Measurements from ENCODE around the gene PRSS27. TPM values are rescaled to one million over a fixed set of nuclear protein-coding genes. Genes with fewer than 3 reads are reported as not detected.

The PRSS27 gene
- total RNA-seq, 4 donors from 2014 or later = 0.49 to 0.55 TPM; not detected in 2

GRCh38 chr16:2749936-2750335 is 29.9 kb upstream of the PRSS27 start:
- Histone ChIP-seq H3K27ac (no peak overlapping the region), H3K9me3 (no peaks in the 10 kb centered on the region), H3K4me3 (no peak overlapping the region), H3K36me3 (peaks cover 0 to 5% of the 10 kb centered on the region in 2 donors), H3K27me3 (no peaks in the 10 kb centered on the region), H3K4me1 (peaks cover 17 to 23% of the 10 kb centered on the region in 2 donors)
- in situ Hi-C loops (cut with MboI; ENCODE audit: low sequenced_read_pairs in 4 of 4) = no loop called here
- DNase-seq (no peak), ATAC-seq (no peak)
- intact Hi-C loops (cut with DNase I; ENCODE audit: low total_unique reads) = loop anchor here (5.0 to 10.0 kb wide), 4 partner anchors 55 to 482 kb away; partner anchors contain the start of genes CEMP1 and FLYWCH1
- TF ChIP-seq CTCF (IDR thresholded peaks at IDR 0.05 in 4 of 5, conservative IDR thresholded peaks at IDR 0.05 in 1 of 5) (no peak), POLR2A (IDR thresholded peaks at IDR 0.05) (no peak)

- Histone ChIP-seq H3K9me3 (no peaks in the 10 kb centered on the region), H3K36me3 (peaks cover 0 to 5% of the 10 kb centered on the region in 2 donors), H3K4me1 (peaks cover 13 to 18% of the 10 kb centered on the region in 2 donors), H3K27ac (no peak overlapping the region), H3K4me3 (no peak overlapping the region), H3K27me3 (no peaks in the 10 kb centered on the region)
- ATAC-seq (no peak), DNase-seq (no peak)
- TF ChIP-seq CTCF (IDR thresholded peaks at IDR 0.05 in 4 of 5, conservative IDR thresholded peaks at IDR 0.05 in 1 of 5) = no peak
- TF ChIP-seq POLR2A (IDR thresholded peaks at IDR 0.05) = no peak
- in situ Hi-C loops (cut with MboI; ENCODE audit: low sequenced_read_pairs in 4 of 4) = no loop called here
- intact Hi-C loops (cut with DNase I; ENCODE audit: low total_unique reads) = no loop called here
These were observed 29.5 kb upstream of the PRSS27 start for GRCh38 chr16:2749476-2749875.

- Histone ChIP-seq H3K9me3 (no peaks in the 10 kb centered on the region), H3K36me3 (peaks cover 0 to 5% of the 10 kb centered on the region in 2 donors), H3K4me1 (peaks cover 8 to 13% of the 10 kb centered on the region in 2 donors), H3K27ac (no peak overlapping the region), H3K4me3 (no peak overlapping the region), H3K27me3 (no peaks in the 10 kb centered on the region)
- intact Hi-C loops (cut with DNase I; ENCODE audit: low total_unique reads) = no loop called here
- no peak for ATAC-seq
- in situ Hi-C loops (cut with MboI; ENCODE audit: low sequenced_read_pairs in 4 of 4) = no loop called here
- TF ChIP-seq POLR2A (IDR thresholded peaks at IDR 0.05) (no peak), CTCF (IDR thresholded peaks at IDR 0.05 in 4 of 5, conservative IDR thresholded peaks at IDR 0.05 in 1 of 5) (no peak)
- DNase-seq = no peak
These were observed 28.9 kb upstream of the PRSS27 start for GRCh38 chr16:2748757-2749455.

- no peaks in the 10 kb centered on the region for H3K9me3 ChIP-seq
- DNase-seq (no peak), ATAC-seq (no peak)
- H3K4me3 ChIP-seq = no peak overlapping the region
- H3K36me3 ChIP-seq = peaks cover 0 to under 1% of the 10 kb centered on the region in 2 donors
- TF ChIP-seq POLR2A (IDR thresholded peaks at IDR 0.05) = no peak
- TF ChIP-seq CTCF (IDR thresholded peaks at IDR 0.05 in 4 of 5, conservative IDR thresholded peaks at IDR 0.05 in 1 of 5) = no peak
- H3K27me3 ChIP-seq = no peaks in the 10 kb centered on the region
- intact Hi-C loops (cut with DNase I; ENCODE audit: low total_unique reads) = no loop called here
- no peak overlapping the region for H3K27ac ChIP-seq
- in situ Hi-C loops (cut with MboI; ENCODE audit: low sequenced_read_pairs in 4 of 4) = no loop called here
- H3K4me1 ChIP-seq = peaks cover 0 to 2% of the 10 kb centered on the region in 2 donors
These were observed 25.9 kb upstream of the PRSS27 start for GRCh38 chr16:2745961-2746360.
